CD4-positive, alpha-beta memory T cell (primary cell): ENCODE measurements around the gene ACOXL. TPM values are rescaled to one million over a fixed set of nuclear protein-coding genes. Genes with fewer than 3 reads are reported as not detected.
"Not testable (repeated sequence)": the region's sequence is repeated elsewhere in the genome, so short reads cannot be mapped to it uniquely, and the experiment has no call there.

ENCODE experiments used
- CTCF ChIA-PET: fragments of 350-600 bp; sonication (Branson Sonifier 250); formaldehyde crosslinking; loops from one replicate; lab custom pipeline; 2021; ENCODE audit warnings: inconsistent platforms; ENCODE audit not compliant: partially characterized antibody; lab: Charles Lee
- POLR2A ChIA-PET: fragments of 350-600 bp; sonication (Branson Sonifier 250); formaldehyde crosslinking; loops from one replicate; lab custom pipeline; 2021; ENCODE audit not compliant: partially characterized antibody; lab: Charles Lee
- DNase-seq, 5 donors: peaks; one replicate each; pipeline versions ENCODE4 v3.0.0 to v3.0.0-alpha.2; 2020 to 2022; ENCODE audit warnings: mixed read lengths in 1 of 5
- H3K27ac ChIP-seq: one replicate; pipeline ENCODE4 v1.7.0; 2013; ENCODE audit warnings: low read depth, low read length
- H3K27me3 ChIP-seq: 2 replicates; pipeline ENCODE4 v1.7.0; 2013; ENCODE audit warnings: mild to moderate bottlenecking, low read length, moderate library complexity; ENCODE audit not compliant: insufficient read depth
- H3K36me3 ChIP-seq: 2 replicates; pipeline ENCODE4 v1.7.0; 2013; ENCODE audit warnings: mild to moderate bottlenecking, low read length, moderate library complexity; ENCODE audit not compliant: insufficient read depth
- H3K4me1 ChIP-seq: 2 replicates; pipeline ENCODE4 v1.7.0; 2013; ENCODE audit warnings: mild to moderate bottlenecking, low read length, moderate library complexity; ENCODE audit not compliant: insufficient read depth
- H3K4me3 ChIP-seq, 2 donors: one replicate each; pipeline ENCODE4 v1.7.0; 2013; ENCODE audit warnings: low read length in 2 of 2, mild to moderate bottlenecking in 1 of 2
- H3K9me3 ChIP-seq, 2 donors: one replicate each; pipeline ENCODE4 v1.7.0; 2013; ENCODE audit warnings: low read length in 2 of 2, control low read depth in 1 of 2; ENCODE audit not compliant: control insufficient read depth in 1 of 2
- H3K27ac Mint-ChIP-seq, 7 donors: one replicate each; pipeline ENCODE4 v1.8.0; 2020 to 2021; ENCODE audit warnings: mixed read lengths in 7 of 7, mild to moderate bottlenecking in 6 of 7, inconsistent platforms in 3 of 7, moderate library complexity in 3 of 7
- H3K27me3 Mint-ChIP-seq, 2 donors: one replicate each; pipeline ENCODE4 v1.8.0; 2020 to 2021; ENCODE audit warnings: mixed read lengths in 2 of 2
- H3K36me3 Mint-ChIP-seq, 2 donors: one replicate each; pipeline ENCODE4 v1.8.0; 2020 to 2021; ENCODE audit warnings: mixed read lengths in 2 of 2, inconsistent platforms in 1 of 2, mild to moderate bottlenecking in 1 of 2
- H3K4me1 Mint-ChIP-seq, 4 donors: one replicate each; pipeline ENCODE4 v1.8.0; 2020 to 2021; ENCODE audit warnings: mixed read lengths in 4 of 4, mild to moderate bottlenecking in 1 of 4
- H3K4me3 Mint-ChIP-seq, 8 donors: one replicate each; pipeline ENCODE4 v1.8.0; 2020 to 2021; ENCODE audit warnings: mixed read lengths in 8 of 8, mild to moderate bottlenecking in 7 of 8, moderate library complexity in 6 of 8, inconsistent platforms in 3 of 8
- H3K9me3 Mint-ChIP-seq, 8 donors: one replicate each; pipeline ENCODE4 v1.8.0; 2020 to 2021; ENCODE audit warnings: mixed read lengths in 8 of 8, mild to moderate bottlenecking in 5 of 8, inconsistent platforms in 3 of 8, moderate library complexity in 1 of 8
- intact Hi-C: fragments of 100-400 bp; cut with micrococcal nuclease; formaldehyde crosslinking; loops from one replicate; pipeline ENCODE4 v1.15.1; 2023
- polyA plus RNA-seq, 2 donors: library from polyadenylated mRNA; unstranded; fragments of 300-500 nt; fragmentation: Illumina TruSeq; gene quantifications; one replicate each; pipeline ENCODE4 v1.2.3, GENCODE V29; 2021
- total RNA-seq, 2 experiments: library from RNA; stranded (reverse); gene quantifications; one replicate each; pipeline ENCODE4 v1.2.3, GENCODE V29; 2021

ACOXL gene
- total and polyA plus RNA-seq, 4 experiments from 2014 or later = not detected

DNA sequence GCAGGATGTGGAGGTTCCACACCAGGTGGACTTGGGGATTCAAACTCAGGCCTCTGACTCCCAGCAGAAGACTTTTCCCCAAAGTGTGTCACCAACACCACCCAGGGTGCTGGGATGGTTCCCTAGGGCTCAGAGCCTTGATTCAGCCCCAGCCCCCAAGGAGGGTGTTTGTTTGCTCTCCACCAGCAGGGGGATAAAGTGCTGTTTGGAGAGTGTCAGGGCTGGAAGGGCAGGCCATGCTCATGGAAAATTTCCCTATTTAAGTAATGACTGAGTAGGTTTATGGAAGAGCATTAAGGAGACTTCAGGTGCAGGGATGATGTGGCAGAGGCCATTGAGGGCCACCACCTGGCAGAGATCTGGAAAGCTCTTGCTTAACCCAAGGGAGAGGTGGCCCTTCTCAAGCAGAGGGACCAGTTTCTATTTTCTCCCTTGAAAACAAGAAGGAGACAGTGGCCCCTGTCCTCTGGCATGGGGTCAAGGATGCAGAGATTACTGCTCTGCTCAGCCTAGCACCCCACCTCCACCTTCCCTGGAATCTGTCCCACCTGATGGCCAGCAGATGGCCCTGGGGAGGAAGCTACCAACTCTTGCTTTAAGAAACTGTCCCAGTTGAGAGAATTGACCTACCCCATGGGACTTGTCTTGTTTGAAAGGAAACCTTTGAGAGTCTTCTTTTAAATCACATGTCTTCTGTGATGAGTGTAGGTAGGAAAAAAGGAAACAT is 122.1 kb downstream of the ACOXL start:
- no peak for DNase-seq
- intact Hi-C loops = no loop called here

GRCh38 chr2:110855841-110856240 is 123.5 kb downstream of the ACOXL start:
- H3K27ac ChIP-seq, H3K4me3 ChIP-seq, H3K9me3 Mint-ChIP-seq, H3K36me3 ChIP-seq, H3K4me3 Mint-ChIP-seq, H3K27me3 Mint-ChIP-seq, H3K36me3 Mint-ChIP-seq, intact Hi-C loops, H3K27me3 ChIP-seq, DNase-seq, POLR2A ChIA-PET, H3K9me3 ChIP-seq: not testable (repeated sequence)
- Mint-ChIP-seq H3K27ac (peak overlapping the region in 3 of 7 donors; percentile 11 to 89 (median 45)), H3K4me1 (peaks cover 43 to 70% (median 54%) of the 10 kb centered on the region in 4 donors)
- CTCF ChIA-PET = interaction anchor here (6.0 kb wide), 1 partner anchor 43 kb away, joined by 49 read pairs; no protein-coding TSS in a partner anchor
- H3K4me1 ChIP-seq = peaks cover 62% of the 10 kb centered on the region

More for the DNA sequence above, 122.1 kb downstream of the ACOXL start:
- CTCF ChIA-PET = interaction anchor here (1.1 to 6.0 kb wide), 3 partner anchors 10 to 124 kb away, joined by 3 to 49 read pairs (median 3); no protein-coding TSS in a partner anchor
- H3K27ac Mint-ChIP-seq = peak overlapping the region in 5 of 7 donors; percentile 17 to 96 (median 37)
- H3K4me3 ChIP-seq = no peak overlapping the region
- H3K4me1 Mint-ChIP-seq = peaks cover 42 to 59% (median 49%) of the 10 kb centered on the region in 4 donors
- no peaks in the 10 kb centered on the region for H3K36me3 ChIP-seq
- H3K27me3 Mint-ChIP-seq = peaks cover 0 to 4% of the 10 kb centered on the region in 2 donors
- H3K27ac ChIP-seq = no peak overlapping the region
- H3K9me3 ChIP-seq = no peaks in the 10 kb centered on the region
- H3K4me3 Mint-ChIP-seq = no peak overlapping the region
- H3K4me1 ChIP-seq = peaks cover 49% of the 10 kb centered on the region
- peaks cover 0 to 3% (median 0%) of the 10 kb centered on the region in 8 donors for H3K9me3 Mint-ChIP-seq
- POLR2A ChIA-PET = no interaction called here
- no peaks in the 10 kb centered on the region for H3K27me3 ChIP-seq
- no peaks in the 10 kb centered on the region for H3K36me3 Mint-ChIP-seq

- Histone ChIP-seq H3K4me1 (peaks cover 46% of the 10 kb centered on the region), H3K9me3 (no peaks in the 10 kb centered on the region), H3K27me3 (no peaks in the 10 kb centered on the region), H3K4me3 (peak overlapping the region; percentile 36 to 37), H3K36me3 (no peaks in the 10 kb centered on the region), H3K27ac (peak overlapping the region; percentile 39)
- H3K4me3 Mint-ChIP-seq = peak overlapping the region; percentile 16 to 77 (median 60)
- peaks cover 0 to 3% (median 0%) of the 10 kb centered on the region in 8 donors for H3K9me3 Mint-ChIP-seq
- POLR2A ChIA-PET = interaction anchor here (1.1 to 1.3 kb wide), 2 partner anchors 11 to 262 kb away, joined by 3 to 4 read pairs; partner anchors contain the start of gene BCL2L11
- H3K27me3 Mint-ChIP-seq = peaks cover 3 to 6% of the 10 kb centered on the region in 2 donors
- H3K27ac Mint-ChIP-seq = peak overlapping the region; percentile 41 to 94 (median 90)
- no peaks in the 10 kb centered on the region for H3K36me3 Mint-ChIP-seq
- intact Hi-C loops = no loop called here
- CTCF ChIA-PET = interaction anchor here (1.2 to 3.0 kb wide), 5 partner anchors 10 to 259 kb away, joined by 3 to 11 read pairs (median 4); no protein-coding TSS in a partner anchor
- peaks cover 30 to 49% (median 34%) of the 10 kb centered on the region in 4 donors for H3K4me1 Mint-ChIP-seq
- DNase-seq = peak; percentile 75 to 84 (median 80)
Observed at GRCh38 chr2:110858135-110858725, 125.9 kb downstream of the ACOXL start.

DNA sequence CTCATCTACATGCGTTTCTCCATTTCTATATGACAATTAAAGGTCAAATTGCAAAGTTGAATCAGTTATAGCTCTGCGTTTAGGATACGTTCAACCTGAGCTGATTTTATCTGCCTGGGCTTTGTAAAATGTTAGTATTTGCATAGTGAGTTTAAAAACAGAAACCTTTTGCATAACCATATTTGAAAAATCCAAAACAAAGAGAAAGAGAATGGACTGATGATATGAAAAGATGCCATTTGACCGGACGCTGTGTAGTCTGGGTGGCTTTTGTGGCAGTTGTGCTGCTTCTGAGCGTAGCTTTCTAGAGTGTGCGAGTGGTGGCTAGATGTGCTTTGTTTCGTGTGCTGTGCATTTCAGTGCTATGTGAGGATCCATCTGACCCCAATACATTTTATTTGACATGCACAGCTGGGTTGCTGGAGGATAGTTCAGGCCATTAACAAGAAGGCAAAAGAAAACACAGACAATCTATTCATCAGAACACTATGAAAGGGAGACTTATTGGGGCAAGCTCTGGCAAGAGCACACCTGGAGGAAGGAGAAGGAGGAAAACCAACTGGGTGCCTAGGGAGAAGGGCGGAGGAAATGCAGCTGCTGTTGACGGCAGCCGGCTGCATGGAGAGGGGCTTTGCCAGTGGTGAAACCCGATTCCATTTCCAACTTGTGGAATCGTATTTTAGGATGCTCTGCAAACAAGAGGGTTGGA is 126.8 kb downstream of the ACOXL start:
- no peak for DNase-seq
- H3K27me3 ChIP-seq = no peaks in the 10 kb centered on the region
- Mint-ChIP-seq H3K27me3 (peaks cover 3 to 6% of the 10 kb centered on the region in 2 donors), H3K36me3 (no peaks in the 10 kb centered on the region), H3K4me1 (peaks cover 23 to 40% (median 27%) of the 10 kb centered on the region in 4 donors), H3K9me3 (peaks cover 0 to 3% (median 0%) of the 10 kb centered on the region in 8 donors), H3K4me3 (peak overlapping the region; percentile 45 to 77 (median 63)), H3K27ac (peak overlapping the region; percentile 41 to 94 (median 85))
- ChIA-PET POLR2A (interaction anchor here (1.3 kb wide), 1 partner anchor 261 kb away, joined by 3 read pairs; the partner anchor contains the start of gene BCL2L11), CTCF (interaction anchor here (1.2 to 3.0 kb wide), 5 partner anchors 9 to 258 kb away, joined by 3 to 11 read pairs (median 4); no protein-coding TSS in a partner anchor)
- peaks cover 38% of the 10 kb centered on the region for H3K4me1 ChIP-seq
- intact Hi-C loops = no loop called here
- H3K9me3 ChIP-seq = no peaks in the 10 kb centered on the region
- no peaks in the 10 kb centered on the region for H3K36me3 ChIP-seq
- peak overlapping the region; percentile 39 for H3K27ac ChIP-seq
- peak overlapping the region; percentile 36 to 37 for H3K4me3 ChIP-seq

DNA sequence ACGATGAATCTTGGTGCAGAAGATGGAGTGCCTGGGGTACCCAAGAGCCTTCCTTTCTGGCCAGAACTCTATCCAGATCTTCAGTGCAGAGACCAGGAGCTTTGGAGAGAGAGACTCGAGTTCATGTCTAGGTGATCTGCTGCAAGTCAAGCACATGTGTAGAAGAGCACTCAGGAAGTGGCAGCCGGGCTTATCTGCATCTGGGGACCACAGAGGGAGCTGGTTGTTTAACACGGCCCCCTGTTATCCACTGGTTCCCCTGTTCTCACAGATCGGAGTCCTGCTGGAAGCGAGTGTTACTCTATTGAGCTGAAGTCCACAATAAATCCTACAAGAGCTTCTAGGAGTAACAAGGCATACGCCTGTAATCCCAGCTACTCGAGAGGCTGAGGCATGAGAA is 128.3 kb downstream of the ACOXL start:
- Mint-ChIP-seq H3K36me3 (no peaks in the 10 kb centered on the region), H3K27me3 (peaks cover 3 to 6% of the 10 kb centered on the region in 2 donors), H3K4me1 (peaks cover 27 to 43% (median 35%) of the 10 kb centered on the region in 4 donors), H3K9me3 (peaks cover 0 to 3% (median 0%) of the 10 kb centered on the region in 8 donors), H3K4me3 (peak overlapping the region in 5 of 8 donors; percentile 26 to 63 (median 44)), H3K27ac (peak overlapping the region in 6 of 7 donors; percentile 22 to 87 (median 44))
- Histone ChIP-seq H3K36me3 (no peaks in the 10 kb centered on the region), H3K27me3 (no peaks in the 10 kb centered on the region), H3K27ac (no peak overlapping the region), H3K9me3 (no peaks in the 10 kb centered on the region), H3K4me1 (peaks cover 50% of the 10 kb centered on the region), H3K4me3 (no peak overlapping the region)
- DNase-seq = no peak
- CTCF ChIA-PET = interaction anchor here (0.8 to 3.0 kb wide), 6 partner anchors 8 to 48 kb away, joined by 3 to 15 read pairs (median 6); no protein-coding TSS in a partner anchor
- POLR2A ChIA-PET = no interaction called here
- intact Hi-C loops = no loop called here

DNA sequence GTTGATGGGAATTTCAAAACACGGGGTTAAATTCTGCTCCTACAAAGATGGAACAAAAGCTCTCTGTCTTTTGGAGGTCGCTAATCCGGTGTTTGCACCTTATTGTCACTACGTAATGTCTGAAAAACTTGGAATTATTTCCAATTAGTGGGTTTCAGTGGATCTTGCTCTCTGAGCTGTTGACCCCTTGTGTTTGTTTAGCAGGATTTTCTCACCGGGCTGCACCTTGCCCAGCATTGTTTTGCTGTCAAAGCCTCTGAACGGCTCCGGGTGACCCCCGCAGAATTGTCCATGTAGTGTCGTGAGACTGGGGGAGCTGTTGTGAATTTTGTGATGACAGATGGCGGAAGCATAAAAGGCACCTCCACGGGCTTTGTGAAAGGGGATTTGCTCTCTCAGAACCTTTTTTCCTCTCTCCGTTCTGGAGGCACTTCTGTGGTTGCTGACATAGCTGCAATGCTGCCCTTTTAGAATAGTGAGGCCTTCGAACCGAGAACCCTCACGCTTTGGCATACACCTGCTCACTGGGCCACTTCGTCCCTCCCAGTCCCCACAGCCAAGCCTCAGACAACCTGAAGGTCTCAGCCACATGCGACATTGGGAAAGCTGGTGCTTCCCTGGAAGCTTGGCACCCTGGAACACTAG is 129.4 kb downstream of the ACOXL start:
- Mint-ChIP-seq H3K36me3 (no peaks in the 10 kb centered on the region), H3K9me3 (no peaks in the 10 kb centered on the region), H3K4me3 (no peak overlapping the region), H3K27me3 (peaks cover 3 to 6% of the 10 kb centered on the region in 2 donors), H3K27ac (peak overlapping the region in 1 of 7 donors; percentile 65), H3K4me1 (peaks cover 30 to 52% (median 42%) of the 10 kb centered on the region in 4 donors)
- intact Hi-C loops = no loop called here
- DNase-seq = no peak
- Histone ChIP-seq H3K27ac (no peak overlapping the region), H3K4me3 (no peak overlapping the region), H3K36me3 (no peaks in the 10 kb centered on the region), H3K9me3 (no peaks in the 10 kb centered on the region), H3K4me1 (peaks cover 54% of the 10 kb centered on the region), H3K27me3 (no peaks in the 10 kb centered on the region)
- ChIA-PET POLR2A (no interaction called here), CTCF (interaction anchor here (1.1 to 3.0 kb wide), 4 partner anchors 7 to 49 kb away, joined by 3 to 15 read pairs (median 8); no protein-coding TSS in a partner anchor)
